HL-60/S4 treated with retinoic acid at 250 ng/mL for 4 days and 3 days (cell line): ENCODE measurements around the gene SLC1A4.

Experiments
- in situ Hi-C: fragments of 300-500 bp; cut with MboI; formaldehyde crosslinking; loops from 2 replicates; pipeline ENCODE4 v1.7.0; 2022; ENCODE audit warnings: low sequenced_read_pairs

SLC1A4 gene

DNA sequence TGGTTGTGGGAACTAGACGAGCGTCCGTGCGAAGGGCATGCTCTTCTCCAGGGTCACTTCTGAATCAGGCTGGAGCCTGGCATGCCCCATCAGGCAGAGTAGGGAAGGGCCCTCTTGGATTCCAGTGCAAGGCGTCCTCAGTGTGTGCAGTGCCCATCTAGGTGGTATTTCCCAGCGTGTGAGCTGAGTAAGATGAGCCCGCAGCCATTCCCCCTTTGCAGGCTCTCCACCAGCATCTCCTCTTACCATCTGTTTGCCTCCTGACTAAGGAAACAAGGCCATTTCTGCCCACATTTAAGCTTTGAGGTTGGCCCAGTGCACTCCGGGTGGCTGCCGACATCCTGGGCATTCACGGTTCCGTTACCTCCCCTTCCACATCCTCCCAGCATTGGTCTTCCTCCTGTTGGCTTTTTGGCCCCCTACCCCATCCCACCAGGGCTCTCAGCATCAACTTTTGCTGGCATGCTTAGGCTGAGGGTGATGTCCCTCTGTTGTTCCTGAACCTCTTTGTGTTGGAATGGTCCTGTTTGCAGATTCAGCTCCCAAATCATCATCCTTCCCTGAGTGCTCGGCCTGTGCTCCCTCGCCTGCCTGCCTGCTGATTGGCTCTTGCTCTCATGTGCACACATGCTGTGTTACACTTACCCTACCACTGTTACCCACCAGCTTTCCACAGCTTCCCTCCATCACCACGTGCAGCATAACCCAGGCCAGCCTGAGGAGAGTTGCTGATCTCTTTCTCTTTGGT lies 78.8 kb downstream of the SLC1A4 start:
- in situ Hi-C loops = loop anchor here (25.0 kb wide), 1 partner anchor 494 kb away; no protein-coding TSS in a partner anchor

DNA sequence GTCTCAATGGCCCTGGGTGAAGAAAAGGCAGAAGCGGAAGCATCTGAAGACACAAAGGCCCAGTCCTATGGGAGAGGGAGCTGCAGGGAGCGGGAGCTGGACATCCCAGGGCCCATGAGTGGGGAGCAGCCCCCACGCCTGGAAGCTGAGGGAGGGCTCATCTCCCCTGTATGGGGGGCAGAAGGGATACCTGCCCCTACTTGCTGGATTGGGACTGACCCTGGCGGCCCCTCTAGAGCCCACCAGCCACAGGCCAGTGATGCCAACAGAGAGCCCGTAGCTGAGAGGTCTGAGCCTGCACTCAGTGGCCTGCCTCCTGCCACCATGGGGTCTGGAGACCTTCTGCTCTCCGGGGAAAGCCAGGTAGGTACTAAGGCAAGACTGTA lies 80.2 kb downstream of the SLC1A4 start:
- in situ Hi-C loops = loop anchor here (25.0 kb wide), 1 partner anchor 493 kb away; no protein-coding TSS in a partner anchor

DNA sequence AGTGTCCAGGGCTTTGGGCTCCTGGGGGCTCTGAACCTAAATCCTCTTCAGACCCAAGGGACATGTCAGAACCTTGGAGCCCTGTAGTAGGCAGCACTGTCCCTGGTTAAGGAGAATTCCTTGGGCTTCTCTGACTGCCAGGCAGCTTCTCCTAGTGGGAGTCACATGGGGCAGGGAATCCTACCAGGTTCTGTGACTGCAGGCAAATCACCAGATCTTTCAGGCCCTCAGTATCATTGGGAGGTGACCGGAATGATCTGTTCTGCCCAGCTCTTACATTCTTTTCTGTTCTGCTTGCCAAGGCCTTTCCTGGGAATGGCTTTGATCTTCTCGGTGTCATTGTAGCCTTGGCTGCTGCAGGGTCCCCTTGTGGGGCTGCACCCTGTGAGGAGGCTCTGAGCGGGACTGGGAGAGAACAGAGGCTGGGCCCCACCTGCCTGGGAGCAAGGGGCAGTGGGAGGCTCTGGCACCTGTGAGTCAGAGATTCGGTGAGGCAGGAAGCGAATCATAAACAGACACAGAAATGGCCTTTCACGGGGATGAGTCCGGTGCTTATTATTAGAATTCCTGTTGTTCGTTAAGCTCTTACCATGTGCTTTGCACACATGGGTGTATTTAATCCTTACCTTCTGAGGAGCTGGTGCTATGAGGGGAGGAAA lies 81.1 kb downstream of the SLC1A4 start:
- in situ Hi-C loops = loop anchor here (25.0 kb wide), 1 partner anchor 492 kb away; no protein-coding TSS in a partner anchor

DNA sequence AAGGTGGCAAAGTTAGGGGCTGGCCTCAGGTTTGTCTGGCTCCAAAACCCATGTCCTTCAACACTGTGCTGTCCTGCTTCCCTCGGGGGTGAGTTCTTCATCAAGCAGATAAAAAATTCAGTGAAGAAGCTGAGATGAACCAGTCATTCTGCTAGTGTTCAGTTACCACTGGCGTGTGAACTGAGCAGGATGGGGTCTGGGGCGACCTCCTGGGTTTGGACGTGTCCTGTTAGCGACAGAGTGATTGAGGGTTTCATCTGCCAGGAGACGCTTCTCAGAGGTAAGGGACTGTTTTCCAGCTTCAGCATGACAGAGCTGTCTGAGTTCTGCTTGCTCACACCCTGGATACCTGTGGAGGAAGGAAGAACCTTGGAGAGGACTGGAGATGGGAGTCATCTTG lies 81.7 kb downstream of the SLC1A4 start:
- in situ Hi-C loops = loop anchor here (25.0 kb wide), 1 partner anchor 491 kb away; no protein-coding TSS in a partner anchor

DNA sequence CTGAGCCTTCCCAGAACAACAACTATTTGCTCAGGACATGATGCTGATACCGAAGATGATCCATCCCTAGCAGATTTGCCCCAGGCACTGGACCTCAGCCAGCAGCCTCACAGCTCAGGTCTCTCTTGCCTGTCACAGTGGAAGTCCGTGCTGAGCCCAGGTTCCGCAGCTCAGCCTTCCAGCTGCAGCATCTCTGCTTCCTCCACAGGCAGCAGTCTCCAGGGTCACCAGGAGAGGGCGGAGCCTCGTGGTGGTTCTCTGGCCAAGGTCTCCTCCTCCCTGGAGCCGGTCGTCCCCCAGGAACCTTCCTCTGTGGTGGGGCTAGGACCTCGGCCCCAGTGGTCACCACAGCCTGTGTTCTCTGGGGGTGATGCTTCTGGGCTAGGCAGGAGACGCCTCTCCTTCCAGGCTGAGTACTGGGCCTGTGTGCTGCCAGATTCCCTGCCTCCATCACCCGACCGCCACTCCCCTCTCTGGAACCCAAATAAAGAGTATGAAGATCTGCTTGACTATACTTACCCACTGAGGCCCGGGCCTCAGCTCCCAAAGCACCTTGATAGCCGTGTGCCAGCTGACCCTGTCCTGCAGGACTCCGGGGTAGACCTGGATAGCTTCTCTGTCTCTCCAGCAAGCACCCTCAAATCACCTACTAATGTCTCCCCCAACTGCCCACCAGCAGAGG lies 82.4 kb downstream of the SLC1A4 start:
- in situ Hi-C loops = loop anchor here (25.0 kb wide), 1 partner anchor 491 kb away; no protein-coding TSS in a partner anchor

DNA sequence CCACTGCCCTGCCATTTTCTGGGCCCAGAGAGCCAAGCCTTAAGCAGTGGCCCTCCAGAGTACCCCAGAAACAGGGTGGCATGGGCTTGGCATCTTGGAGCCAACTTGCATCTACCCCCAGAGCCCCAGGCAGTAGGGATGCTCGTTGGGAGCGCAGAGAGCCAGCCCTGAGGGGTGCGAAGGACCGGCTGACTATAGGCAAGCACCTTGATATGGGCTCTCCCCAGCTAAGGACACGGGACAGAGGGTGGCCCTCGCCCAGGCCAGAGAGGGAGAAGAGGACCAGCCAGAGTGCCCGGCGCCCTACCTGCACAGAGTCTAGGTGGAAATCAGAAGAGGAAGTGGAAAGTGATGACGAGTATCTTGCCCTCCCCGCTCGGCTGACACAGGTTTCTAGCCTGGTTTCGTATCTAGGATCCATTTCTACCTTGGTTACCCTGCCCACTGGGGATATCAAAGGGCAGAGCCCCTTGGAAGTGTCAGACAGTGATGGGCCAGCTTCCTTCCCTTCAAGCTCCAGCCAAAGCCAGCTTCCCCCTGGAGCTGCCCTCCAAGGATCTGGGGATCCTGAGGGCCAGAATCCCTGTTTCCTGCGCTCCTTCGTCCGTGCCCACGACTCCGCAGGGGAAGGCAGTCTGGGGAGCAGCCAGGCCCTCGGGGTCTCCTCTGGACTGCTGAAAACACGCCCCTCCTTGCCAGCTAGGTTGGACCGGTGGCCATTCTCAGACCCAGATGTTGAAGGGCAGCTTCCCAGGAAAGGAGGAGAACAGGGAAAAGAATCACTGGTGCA lies 83.2 kb downstream of the SLC1A4 start:
- in situ Hi-C loops = loop anchor here (25.0 kb wide), 1 partner anchor 490 kb away; no protein-coding TSS in a partner anchor
